ENCODE data around the gene FSTL3.

DNA sequence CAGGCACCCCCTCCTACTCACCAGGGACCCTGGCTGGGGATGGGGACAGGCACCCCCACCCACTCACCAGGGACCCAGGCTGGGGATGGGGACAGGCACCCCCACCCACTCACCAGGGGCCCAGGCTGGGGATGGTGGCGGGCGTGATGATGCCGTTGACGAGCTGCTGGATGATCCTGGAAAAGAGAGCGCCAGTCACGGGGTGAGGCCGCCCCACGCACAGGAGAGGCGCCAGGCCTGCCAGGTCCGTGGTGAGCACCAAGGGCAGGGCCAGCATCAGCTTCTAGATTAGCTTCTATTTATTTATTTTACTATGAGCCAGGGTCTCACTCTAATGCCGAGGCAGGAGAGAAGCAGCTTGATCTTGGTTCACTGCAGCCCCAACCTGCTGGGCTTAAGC lies 26.1 kb upstream of the FSTL3 start:
- TF ChIP-seq POLR2A (IDR thresholded peaks at IDR 0.05; ENCODE audit: low read length) (no peak), GATA1 (IDR thresholded peaks at IDR 0.05; ENCODE audit: low read depth, low read length) (no peak)

Data from erythroblast (primary cell).